ENCODE measurements around the gene TGIF2. TPM values are rescaled to one million over a fixed set of nuclear protein-coding genes. Genes with fewer than 3 reads are reported as not detected.
"Not testable (repeated sequence)": the region's sequence is repeated elsewhere in the genome, so short reads cannot be mapped to it uniquely, and the experiment has no call there.

TGIF2 gene
- total RNA-seq, 1 donor from 2014 or later = 12.4 TPM

GRCh38 chr20:36606158-36607066 lies 33.0 kb downstream of the TGIF2 start:
- Histone ChIP-seq H3K27me3 (ENCODE audit: low read depth) (no peaks in the 10 kb centered on the region), H3K36me3 (peaks cover 38% of the 10 kb centered on the region), H3K9me3 (no peaks in the 10 kb centered on the region), H3K4me1 (peaks cover 24% of the 10 kb centered on the region), H3K27ac (peak overlapping the region; percentile 90), H3K4me3 (peak overlapping the region; percentile 82)
- intact Hi-C loops (cut with DNase I) = no loop called here
- ATAC-seq = peak in 1 of 2 donors; percentile 31
- TF ChIP-seq, protein P1, sequence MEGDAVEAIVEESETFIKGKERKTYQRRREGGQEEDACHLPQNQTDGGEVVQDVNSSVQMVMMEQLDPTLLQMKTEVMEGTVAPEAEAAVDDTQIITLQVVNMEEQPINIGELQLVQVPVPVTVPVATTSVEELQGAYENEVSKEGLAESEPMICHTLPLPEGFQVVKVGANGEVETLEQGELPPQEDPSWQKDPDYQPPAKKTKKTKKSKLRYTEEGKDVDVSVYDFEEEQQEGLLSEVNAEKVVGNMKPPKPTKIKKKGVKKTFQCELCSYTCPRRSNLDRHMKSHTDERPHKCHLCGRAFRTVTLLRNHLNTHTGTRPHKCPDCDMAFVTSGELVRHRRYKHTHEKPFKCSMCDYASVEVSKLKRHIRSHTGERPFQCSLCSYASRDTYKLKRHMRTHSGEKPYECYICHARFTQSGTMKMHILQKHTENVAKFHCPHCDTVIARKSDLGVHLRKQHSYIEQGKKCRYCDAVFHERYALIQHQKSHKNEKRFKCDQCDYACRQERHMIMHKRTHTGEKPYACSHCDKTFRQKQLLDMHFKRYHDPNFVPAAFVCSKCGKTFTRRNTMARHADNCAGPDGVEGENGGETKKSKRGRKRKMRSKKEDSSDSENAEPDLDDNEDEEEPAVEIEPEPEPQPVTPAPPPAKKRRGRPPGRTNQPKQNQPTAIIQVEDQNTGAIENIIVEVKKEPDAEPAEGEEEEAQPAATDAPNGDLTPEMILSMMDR (IDR thresholded peaks at IDR 0.05) = no peak
- peak; percentile 75 for DNase-seq

DNA sequence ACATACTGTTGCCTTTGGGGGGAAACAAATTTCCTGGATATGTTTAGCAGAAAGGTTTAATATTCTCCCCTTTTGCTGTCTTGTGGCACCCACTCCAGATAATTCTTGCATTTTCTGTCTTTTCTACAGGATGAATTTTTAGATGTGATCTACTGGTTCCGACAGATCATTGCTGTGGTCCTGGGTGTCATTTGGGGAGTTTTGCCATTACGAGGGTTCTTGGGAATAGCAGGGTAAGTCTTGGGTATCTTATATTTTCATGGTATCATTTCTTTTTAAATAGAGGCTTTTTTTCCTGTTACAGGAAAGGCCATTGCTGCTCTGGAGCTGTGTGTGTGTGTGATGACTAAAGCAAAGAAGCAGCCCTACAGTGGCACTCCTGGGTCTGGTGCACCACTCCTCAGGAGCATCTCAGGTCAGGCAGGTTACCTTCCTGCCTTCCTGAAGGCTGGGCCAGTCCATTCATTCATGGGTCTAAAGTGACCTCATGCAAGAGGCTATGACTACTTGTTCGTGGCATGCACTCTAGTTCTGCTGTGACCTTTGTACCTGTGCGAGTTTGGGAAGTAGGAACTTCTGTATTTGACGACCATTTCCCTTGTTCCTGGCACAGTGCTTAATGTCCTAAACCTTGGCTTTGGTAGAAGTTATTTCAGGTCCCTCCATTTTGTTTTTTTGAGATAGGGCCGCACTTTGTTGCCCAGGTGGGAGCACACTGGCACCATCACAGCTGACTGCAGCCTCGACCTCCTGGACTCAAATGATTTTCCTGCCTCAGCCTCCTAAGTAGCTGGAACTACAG lies 34.4 kb downstream of the TGIF2 start:
- H3K4me3 ChIP-seq = peak overlapping the region; percentile 82
- intact Hi-C loops (cut with DNase I) = no loop called here
- no peaks in the 10 kb centered on the region for H3K9me3 ChIP-seq
- H3K27me3 ChIP-seq (ENCODE audit: low read depth) = no peaks in the 10 kb centered on the region
- peaks cover 52% of the 10 kb centered on the region for H3K36me3 ChIP-seq
- no peak for ATAC-seq
- peak overlapping the region; percentile 25 for H3K27ac ChIP-seq
- H3K4me1 ChIP-seq = peaks cover 24% of the 10 kb centered on the region
- TF ChIP-seq, protein P1 (IDR thresholded peaks at IDR 0.05) = no peak
- DNase-seq = no peak

GRCh38 chr20:36608388-36608728 lies 35.0 kb downstream of the TGIF2 start:
- intact Hi-C loops (cut with DNase I); H3K27me3 ChIP-seq (ENCODE audit: low read depth); H3K9me3 ChIP-seq; DNase-seq; H3K4me3 ChIP-seq; ATAC-seq; H3K27ac ChIP-seq: not testable (repeated sequence)
- Histone ChIP-seq H3K36me3 (peaks cover 58% of the 10 kb centered on the region), H3K4me1 (peaks cover 24% of the 10 kb centered on the region)

GRCh38 chr20:36611625-36612024 lies 38.2 kb downstream of the TGIF2 start:
- DNase-seq (no peak), ATAC-seq (no peak)
- H3K27ac ChIP-seq = no peak overlapping the region
- no peaks in the 10 kb centered on the region for H3K9me3 ChIP-seq
- TF ChIP-seq, protein P1 (IDR thresholded peaks at IDR 0.05) = no peak
- intact Hi-C loops (cut with DNase I) = no loop called here
- peaks cover 85% of the 10 kb centered on the region for H3K36me3 ChIP-seq
- no peak overlapping the region for H3K4me3 ChIP-seq
- peaks cover 16% of the 10 kb centered on the region for H3K4me1 ChIP-seq
- H3K27me3 ChIP-seq (ENCODE audit: low read depth) = no peaks in the 10 kb centered on the region

- TF ChIP-seq, protein P1 (IDR thresholded peaks at IDR 0.05) = no peak
- Histone ChIP-seq H3K9me3 (no peaks in the 10 kb centered on the region), H3K27me3 (ENCODE audit: low read depth) (no peaks in the 10 kb centered on the region), H3K36me3 (peaks cover 69% of the 10 kb centered on the region), H3K4me3 (no peak overlapping the region), H3K4me1 (no peaks in the 10 kb centered on the region), H3K27ac (no peak overlapping the region)
- ATAC-seq = peak; percentile 54 to 68
- DNase-seq = no peak
- intact Hi-C loops (cut with DNase I) = no loop called here
Observed at GRCh38 chr20:36613974-36614373, 40.6 kb downstream of the TGIF2 start.

Measured in lower lobe of right lung (tissue), 2 donors.